ENCODE data around the gene ZIC4.

ZIC4 gene

DNA sequence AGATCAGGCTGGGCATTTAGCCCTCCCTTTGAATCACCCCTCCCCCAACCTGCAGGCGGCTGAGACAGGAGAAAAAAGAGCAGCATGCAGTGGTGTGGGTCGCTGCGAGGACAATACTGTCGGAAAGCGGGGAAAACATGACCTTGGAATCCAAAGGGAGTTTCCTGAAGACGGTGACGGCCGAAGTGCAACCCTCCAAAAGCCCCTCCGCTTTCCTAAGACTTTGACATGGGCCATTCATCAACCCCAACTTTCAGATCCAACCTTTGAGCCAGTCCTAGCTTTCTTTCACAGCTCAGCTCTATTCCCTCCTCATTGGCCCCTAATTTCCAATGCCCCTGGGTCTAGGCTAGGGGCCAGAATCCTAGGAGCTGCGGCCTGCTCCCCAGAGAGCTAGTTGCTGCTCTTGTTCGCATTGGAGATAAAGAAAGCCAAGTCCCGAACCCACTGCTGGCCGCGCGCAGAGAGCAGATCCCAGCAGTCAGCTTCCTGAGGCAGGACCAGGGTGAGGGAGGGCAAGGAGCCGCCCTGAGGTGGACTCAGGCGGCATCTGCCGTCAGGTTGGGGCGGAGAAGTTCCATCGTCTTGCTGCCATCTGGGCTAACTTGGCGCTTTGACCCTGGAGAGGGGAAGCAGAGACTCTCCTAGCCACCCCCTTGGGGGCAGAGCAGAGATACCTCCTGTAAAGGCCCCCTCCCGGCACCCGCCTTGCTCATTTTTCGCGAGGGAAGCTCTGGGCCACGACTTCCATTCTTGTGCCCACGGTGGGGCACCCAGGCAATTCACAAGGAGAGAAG, 914 bp downstream of the ZIC4 start:
- DNase-seq (ENCODE audit: low read depth, low spot score) = no peak

DNA sequence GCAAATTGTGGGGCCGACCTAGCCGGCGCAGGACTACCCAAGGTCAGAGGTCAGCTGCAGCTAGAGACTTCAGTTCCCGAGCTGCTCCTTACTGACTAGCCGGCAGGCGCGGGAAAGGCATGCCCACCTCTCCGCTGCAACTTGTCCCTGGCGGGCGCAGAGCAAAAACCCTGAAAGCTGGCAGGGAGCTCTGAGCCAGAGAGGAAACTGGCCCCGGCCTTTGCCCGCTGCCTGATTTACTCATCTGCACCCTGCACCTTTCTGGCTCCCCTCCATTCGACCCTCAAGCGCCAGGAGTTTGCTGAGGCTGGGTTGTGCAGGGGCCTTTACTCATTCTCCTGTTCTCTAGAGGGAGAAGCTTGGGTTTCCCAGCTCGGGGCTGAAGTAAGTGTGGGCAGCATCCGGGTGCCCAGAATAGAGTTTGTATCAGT, 1.5 kb downstream of the ZIC4 start:
- no peak for DNase-seq (ENCODE audit: low read depth, low spot score)

DNA sequence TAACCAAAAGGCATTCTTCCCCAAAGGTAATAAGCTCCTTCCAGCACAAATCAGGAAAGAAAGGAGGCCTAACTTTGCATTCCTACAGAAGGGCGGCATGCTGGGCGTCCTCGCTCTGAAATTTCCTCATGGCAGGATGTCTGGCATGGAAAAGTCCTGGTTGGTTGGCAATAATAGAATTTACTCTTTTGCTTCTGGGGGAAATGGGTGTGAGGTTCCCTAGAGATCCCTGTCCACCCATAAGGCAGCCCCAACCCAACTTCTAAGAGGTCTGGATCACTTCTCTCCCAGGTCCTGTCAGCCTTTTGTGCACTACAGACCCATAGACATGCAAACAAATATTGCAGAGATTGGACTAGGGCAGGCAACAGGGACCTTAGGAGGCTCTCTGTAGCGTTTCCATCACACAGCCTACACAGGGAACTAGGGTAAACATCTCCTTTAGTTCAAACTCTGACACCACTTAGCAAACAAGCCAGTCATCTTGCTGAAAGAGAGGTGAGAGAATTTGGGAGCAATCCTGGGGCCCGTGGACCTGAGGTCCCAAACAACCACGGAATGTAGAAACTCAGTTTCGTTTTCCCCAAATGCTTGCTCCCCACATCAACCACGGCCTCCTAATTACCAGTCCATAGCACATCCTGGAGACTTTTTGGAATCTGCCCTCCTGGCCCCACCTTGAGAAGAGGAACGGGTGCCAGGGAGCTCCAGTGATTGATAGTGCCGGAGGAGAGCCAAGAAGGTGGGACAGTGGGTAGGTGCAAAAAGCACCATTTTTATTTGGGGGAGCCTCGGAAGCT, 2.1 kb downstream of the ZIC4 start:
- DNase-seq (ENCODE audit: low read depth, low spot score) = no peak

DNA sequence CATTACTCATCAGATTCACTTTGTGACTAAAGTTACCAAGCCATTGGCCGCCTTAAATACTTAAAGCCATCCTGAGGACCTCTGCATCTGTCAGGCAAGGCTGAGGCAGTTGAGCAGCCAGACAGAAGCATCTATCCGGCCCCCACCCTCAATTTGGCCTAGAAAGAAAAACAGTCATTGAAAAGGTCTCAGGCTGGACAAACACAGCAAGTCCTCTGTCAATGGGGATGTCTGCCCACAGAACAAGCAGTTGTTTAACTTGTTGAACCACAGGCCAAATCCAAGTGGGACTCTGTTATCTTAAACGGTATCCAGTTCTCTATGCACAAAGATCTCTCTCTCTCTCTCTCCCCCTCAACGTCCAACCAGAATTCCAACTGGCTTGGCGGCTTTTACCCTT, 2.8 kb downstream of the ZIC4 start:
- no peak for DNase-seq (ENCODE audit: low read depth, low spot score)

DNA sequence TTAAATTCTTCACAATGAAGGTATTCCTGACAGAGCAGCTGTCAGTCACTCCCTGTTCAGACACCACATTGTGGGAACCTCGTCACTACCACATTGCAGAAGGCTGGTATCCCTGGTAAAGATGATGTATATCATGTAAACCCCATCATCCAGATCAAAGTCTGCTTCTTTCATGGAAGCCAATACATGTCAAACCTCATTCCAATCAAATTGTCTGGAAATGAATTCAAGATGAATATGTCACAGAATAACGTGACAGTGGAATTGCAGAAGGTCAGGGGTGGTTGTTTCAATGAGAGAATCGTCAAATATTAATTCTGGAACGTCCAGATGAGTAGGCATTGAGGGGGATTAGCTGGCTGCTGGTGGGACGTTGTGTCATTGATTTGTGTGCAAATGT, 4.2 kb downstream of the ZIC4 start:
- no peak for DNase-seq (ENCODE audit: low read depth, low spot score)

DNA sequence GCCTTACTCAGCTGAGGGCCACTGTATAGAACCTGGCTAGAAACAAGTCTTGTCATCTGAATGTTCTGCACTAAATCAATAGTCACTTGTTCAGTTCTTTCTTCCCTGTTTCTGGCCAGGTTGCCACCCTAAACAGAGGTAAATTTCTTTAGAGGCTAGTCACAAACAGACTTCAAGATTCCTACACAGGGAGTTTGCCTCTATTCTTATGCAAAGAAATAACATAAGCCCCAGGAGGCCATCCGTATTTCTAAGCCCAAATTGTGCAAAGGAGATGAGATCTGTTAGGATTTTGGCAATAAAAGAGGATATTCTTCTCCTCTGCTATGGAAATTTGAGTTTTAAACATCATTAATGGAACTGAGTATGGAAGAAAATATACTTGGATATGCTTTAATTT, 4.9 kb downstream of the ZIC4 start:
- no peak for DNase-seq (ENCODE audit: low read depth, low spot score)

DNA sequence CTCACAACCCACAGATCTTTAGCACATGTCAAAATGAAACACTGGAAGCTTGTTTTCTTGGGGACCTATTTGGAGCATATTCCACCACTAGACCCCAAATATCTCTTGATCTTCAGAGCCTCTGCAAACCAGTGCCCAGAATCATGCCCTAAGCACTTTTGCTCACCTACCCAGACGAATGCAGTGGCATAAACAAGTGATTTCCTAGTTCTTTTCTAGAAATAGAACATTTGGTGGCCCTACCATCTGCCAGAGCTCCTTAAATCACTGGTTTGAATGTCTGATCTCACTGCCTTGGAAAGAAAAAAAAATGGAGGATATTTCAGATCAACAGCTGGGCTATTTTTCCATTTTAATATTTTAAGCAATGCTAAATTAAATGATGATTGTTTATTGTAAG, 5.3 kb downstream of the ZIC4 start:
- DNase-seq (ENCODE audit: low read depth, low spot score) = no peak

DNA sequence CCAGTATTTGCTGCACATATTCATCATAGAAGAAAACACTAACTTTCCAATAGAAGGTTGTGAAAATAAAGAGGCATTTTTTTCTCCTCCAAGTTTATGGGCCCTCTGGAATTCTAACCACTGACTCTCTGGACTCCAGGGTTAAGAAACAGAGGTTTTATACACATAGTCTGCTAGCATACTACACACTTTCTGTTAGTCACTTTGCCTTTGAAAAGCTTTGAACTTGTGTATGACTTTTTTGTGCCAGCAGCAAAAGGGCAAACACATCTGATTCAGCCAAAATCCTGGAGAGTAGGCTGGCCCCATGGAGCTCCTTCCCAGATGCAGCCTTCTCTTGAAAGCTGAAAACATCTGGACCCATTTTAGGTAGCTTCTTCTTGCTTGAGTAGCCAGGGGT, 6.2 kb downstream of the ZIC4 start:
- no peak for DNase-seq (ENCODE audit: low read depth, low spot score)

DNA sequence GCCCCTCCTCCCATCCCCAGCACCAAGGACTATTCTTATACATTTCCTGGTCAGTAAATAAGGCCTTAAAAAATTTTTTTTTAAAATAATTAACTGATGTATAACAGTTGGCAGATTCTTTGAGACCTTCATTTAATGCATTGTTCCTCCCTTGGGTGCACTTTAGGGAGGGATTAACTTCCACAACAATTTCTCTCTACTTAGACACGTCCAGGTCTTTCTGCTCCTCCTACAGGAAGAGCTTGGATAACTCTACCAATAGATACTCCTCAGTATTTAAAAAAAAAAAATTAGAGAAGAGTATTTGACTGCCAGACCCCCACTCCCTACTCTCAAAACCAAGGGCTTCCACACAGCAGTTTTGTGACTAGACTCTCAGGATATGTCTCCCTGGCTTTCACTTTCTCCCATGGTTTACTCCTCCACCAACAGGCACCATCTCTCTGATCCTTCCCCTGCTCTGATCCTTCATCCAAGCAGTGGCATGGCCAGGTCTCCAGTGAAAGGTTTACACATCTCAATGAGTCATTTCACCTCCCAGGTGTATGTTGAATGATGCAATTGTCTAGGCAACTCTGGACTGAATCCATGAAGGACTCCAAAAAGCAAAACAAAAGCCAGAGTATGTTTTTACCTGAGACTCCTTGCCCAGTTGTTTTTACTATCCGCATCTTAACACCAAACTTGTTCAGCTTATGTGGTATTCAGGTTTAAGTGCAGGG, 7.4 kb downstream of the ZIC4 start:
- no peak for DNase-seq (ENCODE audit: low read depth, low spot score)

DNA sequence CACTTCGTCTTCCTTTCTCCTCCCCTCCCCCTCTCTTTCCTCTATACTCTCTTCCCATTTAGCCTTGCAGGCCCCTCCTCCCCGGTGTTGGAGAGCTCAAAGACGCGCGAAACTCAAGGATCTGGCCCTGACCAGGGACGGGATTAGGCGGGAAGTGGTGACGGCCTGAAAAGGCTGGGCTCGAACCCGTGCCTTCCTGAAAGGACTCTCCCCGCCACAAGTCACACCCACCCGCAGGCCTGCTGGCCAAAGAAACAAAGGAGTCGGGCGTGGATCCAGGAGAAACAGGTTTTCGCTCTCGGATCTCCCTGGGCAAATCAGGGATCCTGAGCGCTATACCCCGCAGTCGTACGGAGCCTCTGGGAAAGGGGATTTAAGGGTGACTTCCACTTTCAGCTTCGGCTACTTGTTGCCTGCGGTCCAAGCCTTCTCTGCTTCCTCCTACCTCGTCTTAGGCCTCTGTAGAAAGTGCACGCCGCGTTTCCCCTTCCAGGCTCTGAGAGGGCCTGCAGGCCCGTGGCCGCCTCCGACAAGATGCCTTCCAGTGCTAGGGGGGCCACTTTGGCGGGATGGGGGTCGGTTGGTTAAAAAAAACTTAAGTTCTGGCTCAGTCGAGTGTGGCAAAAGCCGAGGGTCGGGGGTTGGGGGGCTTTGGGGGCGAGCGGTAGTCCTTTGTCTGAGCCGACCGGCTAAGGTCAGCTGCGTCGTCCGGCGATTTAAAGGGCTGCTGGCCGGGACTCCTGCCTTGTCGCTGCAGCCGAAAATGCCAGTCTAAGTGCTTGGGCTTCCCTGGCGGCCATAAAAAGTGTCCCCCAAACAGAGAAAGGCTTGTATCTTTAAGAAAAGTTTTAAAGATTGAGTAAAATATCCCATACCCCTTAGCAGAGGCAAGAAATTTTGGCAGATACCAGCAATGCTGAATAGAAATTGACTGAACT, 8.2 kb downstream of the ZIC4 start:
- DNase-seq (ENCODE audit: low read depth, low spot score) = no peak

DNA sequence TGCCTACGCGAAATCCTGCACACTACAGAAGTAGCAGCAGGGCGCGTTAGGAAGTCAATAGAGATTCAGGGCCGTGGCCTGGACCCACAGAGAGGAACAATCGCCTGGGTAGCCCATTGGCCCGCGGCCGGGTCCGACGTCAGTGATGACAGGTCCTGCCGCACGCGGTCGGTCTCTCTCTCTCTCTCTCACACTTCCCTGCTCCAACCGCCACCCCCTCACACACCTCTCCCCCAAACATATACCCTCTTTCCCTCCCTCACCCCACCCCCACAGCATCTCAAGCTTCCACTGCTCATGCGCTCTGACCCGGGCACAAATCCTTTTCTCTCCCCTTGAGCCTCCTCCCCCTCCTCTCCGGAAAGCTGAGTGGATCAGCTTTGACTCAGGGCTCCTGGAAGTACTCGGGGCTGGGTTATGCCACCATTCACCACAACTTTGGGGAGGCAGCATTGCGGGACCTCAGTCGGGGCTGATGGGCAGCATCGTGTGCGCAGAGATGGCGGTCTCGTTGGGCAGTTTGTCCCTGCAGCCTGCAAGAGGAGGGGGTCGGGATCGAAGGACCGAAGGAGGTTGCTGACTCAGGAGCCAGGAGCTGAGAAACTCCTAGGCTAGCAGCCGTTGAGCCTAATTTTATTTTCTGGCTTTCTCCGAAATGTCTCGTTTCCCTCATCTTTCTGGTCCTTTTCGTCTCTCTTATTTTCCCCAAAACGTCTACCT, 9.0 kb downstream of the ZIC4 start:
- DNase-seq (ENCODE audit: low read depth, low spot score) = no peak

DNA sequence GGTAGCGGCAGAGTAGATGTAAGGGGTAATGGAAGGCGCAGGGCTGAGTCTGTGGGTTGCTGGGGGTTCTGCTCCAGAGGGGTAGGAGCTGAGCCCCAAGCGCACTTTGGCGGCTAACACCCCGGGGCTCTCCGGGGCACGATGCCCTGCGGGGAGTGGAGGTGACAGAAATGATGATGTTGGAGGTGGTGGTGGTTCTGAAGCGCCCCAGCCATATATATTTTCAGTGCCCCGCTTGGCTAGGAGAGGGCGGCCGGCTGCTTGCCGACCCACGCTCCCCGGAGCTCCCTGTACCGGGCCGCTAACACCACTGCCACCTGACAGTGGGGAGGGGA, 9.7 kb downstream of the ZIC4 start:
- DNase-seq (ENCODE audit: low read depth, low spot score) = no peak

DNA sequence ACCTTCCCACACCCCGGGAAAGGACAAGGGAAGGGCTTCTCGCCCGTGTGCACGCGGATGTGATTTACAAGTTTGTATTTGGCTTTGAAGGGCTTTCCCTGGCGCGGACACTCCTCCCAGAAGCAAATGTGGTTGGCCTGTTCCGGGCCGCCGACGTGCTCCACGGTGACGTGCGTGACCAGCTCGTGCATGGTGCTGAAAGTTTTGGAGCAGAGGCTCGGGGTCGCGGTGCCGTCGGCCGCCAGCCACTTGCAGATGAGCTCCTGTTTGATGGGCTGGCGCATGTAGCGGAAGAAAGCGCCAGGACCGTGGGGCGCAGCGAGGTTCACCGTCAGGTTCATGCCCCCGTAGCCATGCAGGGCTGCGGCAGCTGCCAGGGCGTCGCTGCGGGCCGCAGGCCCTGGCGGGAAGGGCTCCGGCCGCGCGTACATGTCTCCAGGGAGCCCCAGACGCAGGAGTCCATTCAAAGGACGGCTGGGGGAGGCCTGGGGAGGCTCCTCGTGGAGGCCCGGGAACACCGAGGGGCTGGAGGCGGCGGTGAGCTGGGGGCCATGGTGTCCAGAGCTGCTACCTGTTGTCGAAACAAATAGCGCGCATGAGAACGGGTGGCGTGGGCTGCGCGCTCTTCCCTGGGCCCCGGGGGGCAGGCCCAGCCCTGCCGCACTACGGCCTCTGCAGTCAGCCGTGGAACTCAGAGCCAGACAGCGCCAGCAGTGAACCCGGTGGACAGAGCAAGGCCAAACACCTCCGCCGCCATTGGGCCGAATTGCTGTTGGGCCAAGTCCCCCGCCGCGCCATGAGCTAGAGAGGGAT, 10.2 kb downstream of the ZIC4 start:
- DNase-seq (ENCODE audit: low read depth, low spot score) = no peak

DNA sequence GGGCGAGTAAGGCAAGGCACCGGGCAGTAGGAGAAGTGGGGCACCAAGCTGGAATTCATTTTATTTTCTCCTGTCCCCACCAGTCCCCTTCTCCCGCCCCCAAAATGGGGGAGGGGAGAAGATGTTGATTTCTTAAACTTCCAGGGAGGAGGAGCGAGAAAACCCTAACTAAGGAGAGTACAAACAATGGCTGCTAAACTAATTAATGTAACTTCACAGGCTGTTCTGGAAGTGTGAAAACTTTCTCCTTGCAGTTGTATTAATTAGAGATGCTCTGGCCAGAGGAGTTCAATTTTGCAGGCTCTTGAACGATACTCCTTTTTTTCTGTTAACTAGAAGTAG, 11.5 kb downstream of the ZIC4 start:
- DNase-seq (ENCODE audit: low read depth, low spot score) = no peak

DNA sequence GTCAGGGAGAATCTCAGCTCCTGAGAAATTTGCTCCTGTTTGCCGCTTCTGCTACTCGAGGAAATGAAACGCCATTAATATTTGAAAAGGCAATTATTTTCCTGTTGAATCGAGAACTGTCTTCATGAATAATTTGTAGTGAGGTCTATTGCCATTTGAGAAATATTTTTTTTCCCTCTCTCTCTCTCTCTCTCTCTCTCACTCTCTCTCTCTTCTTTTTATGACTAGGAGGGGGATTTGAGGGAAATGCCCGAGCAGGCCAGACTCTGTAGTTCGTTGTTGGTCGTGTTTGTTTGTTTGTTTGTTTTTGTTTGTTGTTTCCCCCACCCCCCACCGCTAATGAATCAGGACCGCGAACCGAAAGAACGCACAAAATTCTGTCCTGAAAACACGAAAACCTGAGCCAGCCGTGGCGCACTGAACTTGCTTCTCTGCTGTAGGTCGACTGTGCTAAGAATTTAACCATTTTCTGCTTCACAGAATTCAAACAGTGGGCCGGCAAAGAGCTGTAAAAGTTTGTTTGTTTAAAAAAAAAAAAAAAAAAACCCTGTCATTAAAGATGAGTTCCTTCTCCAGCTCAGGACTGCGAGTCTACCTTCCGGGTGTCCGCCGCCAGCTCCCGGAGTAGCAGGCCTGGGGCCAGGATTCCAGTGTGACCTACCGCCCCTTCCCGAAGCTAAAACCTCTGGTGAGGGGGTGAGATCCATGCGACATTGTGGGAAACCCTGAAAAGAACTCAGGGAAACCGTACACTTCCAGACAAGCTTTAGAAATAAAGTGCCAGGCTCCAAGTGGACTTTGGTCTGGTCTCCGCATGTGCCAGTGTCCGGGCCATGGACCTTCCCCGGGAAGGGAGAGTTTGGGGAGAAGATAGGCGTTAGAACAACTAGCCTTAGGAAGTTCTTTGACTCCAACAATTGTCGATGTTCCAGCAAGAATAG, 12.1 kb downstream of the ZIC4 start:
- DNase-seq (ENCODE audit: low read depth, low spot score) = no peak

DNA sequence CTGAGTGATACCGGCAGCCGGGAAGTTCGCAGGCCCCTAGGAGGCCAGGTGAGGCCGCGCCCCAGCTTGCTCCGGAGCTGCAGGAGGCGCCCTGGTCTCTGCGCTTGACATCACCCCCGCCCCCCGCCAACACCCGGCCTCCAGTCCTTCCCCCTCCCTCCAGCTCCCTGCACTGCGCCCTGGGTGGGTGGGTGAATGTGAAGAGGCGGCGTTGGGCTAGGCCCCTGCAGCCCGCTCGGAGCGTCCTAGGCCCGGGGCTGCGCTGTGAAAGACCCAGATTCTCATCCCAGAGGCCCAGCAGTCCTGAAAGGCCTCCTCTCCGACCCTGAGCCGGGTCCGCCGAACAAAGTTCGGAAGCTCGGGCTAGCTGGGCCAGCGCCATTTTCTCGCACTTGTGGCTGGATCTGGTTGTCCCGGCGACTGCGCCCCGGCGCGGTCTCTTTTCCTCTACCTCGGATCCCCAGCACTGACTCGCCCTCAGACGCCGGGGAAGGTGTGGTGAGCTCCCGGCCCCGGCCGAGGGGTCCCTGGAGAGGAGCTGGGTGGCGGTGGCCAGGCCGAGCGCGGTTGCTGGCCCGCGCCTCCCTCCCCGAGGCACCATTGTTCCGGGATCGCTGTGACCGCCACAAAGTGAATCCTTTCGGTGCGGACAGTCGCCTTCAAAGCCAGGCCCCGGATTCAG, 12.9 kb downstream of the ZIC4 start:
- no peak for DNase-seq (ENCODE audit: low read depth, low spot score)

DNA sequence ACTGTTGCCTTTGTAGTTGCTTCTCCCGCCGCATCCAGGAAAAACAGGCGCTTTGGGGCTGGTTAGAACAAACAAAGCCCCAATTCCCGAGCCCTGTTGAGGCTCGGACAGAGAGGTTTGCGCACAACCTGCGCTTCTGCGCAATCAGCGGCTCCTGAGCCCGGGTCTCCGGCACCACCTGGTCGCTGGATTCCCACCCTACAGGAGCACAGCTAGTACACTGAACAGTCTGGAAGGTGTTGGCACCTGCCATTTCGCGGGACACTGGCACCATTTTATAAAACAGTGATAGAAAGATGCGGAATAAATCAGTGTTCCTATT, 13.8 kb downstream of the ZIC4 start:
- DNase-seq (ENCODE audit: low read depth, low spot score) = no peak

DNA sequence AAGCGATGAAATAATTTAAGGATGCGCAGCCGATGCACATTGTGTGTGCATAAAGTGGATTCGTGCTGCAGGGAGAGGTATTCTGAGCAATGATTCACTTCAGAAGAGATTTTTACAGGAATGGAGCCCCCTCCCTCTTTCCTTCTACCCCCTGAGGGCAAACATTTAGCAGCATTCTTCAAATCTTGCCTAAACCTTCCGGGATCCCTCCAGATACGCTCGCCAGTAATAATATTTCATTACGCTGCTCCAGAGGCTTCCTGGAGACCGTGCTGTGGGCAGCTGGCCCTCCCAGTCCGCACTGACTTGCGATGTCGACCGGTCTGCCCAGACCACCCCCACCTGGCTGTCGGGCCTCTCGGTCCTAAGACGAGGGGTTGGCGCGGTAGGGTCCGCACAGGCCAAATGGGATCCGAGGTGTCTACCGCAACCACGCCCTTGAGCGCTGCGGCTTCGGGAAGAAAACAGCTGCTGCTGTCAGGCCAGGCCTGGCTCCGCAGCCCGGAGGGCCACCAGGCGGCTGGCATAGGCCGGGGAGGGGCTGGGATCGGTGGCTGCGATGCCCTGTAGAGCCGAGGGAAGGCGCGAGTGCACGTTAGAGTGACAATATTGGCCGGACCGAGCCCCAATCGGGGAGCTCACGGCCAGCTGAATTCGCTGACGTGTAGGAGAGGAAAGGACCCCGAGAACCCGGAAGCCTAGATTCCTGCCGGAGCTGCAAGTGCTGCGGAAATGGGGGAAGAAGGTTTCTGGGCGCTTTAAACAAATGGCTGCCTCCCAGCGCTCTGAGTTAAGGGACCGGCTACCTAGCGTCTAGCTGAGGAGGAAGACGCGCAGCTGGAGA, 14.3 kb downstream of the ZIC4 start:
- DNase-seq (ENCODE audit: low read depth, low spot score) = no peak

Measured in activated naive CD8-positive, alpha-beta T cell treated with anti-CD3 and anti-CD28 coated beads, Interleukin-2, amount 50 U/mL, for 16 hours (primary cell).